WERI-Rb-1 (cell line): ENCODE results near the gene THBS2.

Experiments
- DNase-seq: peaks from one replicate; pipeline ENCODE4 v3.0.0-alpha.2; 2020
- H3K27ac ChIP-seq: fragments of 250-450 bp; sonication (Bioruptor Pico); 2 replicates; pipeline ENCODE4 v1.5.1; 2020; ENCODE audit warnings: mild to moderate bottlenecking, moderate library complexity
- H3K27me3 ChIP-seq: fragments of 250-450 bp; sonication (Bioruptor Pico); 2 replicates; pipeline ENCODE4 v1.5.1; 2021; ENCODE audit warnings: mild to moderate bottlenecking, low read depth, moderate library complexity; ENCODE audit not compliant: insufficient read depth, severe bottlenecking
- H3K36me3 ChIP-seq: fragments of 250-450 bp; sonication (Bioruptor Pico); 2 replicates; pipeline ENCODE4 v1.5.1; 2020; ENCODE audit warnings: mild to moderate bottlenecking, moderate library complexity
- H3K4me3 ChIP-seq: 2 replicates; pipeline ENCODE4 v1.5.1; 2011; ENCODE audit warnings: low read depth, mild to moderate bottlenecking, control low read depth, low read length
- H3K9me3 ChIP-seq: fragments of 250-450 bp; sonication (Bioruptor Pico); 2 replicates; pipeline ENCODE4 v1.5.1; 2021; ENCODE audit warnings: mild to moderate bottlenecking, moderate library complexity; ENCODE audit not compliant: severe bottlenecking
- TF ChIP-seq, protein P1 (sequence below): IDR thresholded peaks from 2 replicates; pipeline ENCODE4 v1.5.1; 2011; ENCODE audit warnings: low read depth, mild to moderate bottlenecking, control low read depth, inconsistent platforms, low read length

The THBS2 gene

GRCh38 chr6:169230946-169231789 lies 22.5 kb downstream of the THBS2 start:
- Histone ChIP-seq H3K27me3 (no peaks in the 10 kb centered on the region), H3K4me3 (no peak overlapping the region), H3K36me3 (no peaks in the 10 kb centered on the region), H3K27ac (no peak overlapping the region), H3K9me3 (no peaks in the 10 kb centered on the region)
- DNase-seq = no peak
- TF ChIP-seq, protein P1, sequence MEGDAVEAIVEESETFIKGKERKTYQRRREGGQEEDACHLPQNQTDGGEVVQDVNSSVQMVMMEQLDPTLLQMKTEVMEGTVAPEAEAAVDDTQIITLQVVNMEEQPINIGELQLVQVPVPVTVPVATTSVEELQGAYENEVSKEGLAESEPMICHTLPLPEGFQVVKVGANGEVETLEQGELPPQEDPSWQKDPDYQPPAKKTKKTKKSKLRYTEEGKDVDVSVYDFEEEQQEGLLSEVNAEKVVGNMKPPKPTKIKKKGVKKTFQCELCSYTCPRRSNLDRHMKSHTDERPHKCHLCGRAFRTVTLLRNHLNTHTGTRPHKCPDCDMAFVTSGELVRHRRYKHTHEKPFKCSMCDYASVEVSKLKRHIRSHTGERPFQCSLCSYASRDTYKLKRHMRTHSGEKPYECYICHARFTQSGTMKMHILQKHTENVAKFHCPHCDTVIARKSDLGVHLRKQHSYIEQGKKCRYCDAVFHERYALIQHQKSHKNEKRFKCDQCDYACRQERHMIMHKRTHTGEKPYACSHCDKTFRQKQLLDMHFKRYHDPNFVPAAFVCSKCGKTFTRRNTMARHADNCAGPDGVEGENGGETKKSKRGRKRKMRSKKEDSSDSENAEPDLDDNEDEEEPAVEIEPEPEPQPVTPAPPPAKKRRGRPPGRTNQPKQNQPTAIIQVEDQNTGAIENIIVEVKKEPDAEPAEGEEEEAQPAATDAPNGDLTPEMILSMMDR = no peak

- Histone ChIP-seq H3K27me3 (no peaks in the 10 kb centered on the region), H3K9me3 (peaks cover 2% of the 10 kb centered on the region), H3K36me3 (no peaks in the 10 kb centered on the region), H3K27ac (no peak overlapping the region), H3K4me3 (no peak overlapping the region)
- no peak for DNase-seq
- TF ChIP-seq, protein P1 = no peak
Observed at GRCh38 chr6:169230322-169230665, 23.4 kb downstream of the THBS2 start.

GRCh38 chr6:169229615-169230321 lies 23.9 kb downstream of the THBS2 start:
- no peak overlapping the region for H3K27ac ChIP-seq
- peaks cover 2% of the 10 kb centered on the region for H3K9me3 ChIP-seq
- H3K27me3 ChIP-seq = no peaks in the 10 kb centered on the region
- H3K36me3 ChIP-seq = no peaks in the 10 kb centered on the region
- no peak for DNase-seq
- TF ChIP-seq, protein P1 = no peak
- no peak overlapping the region for H3K4me3 ChIP-seq

- H3K27ac ChIP-seq = no peak overlapping the region
- H3K4me3 ChIP-seq = no peak overlapping the region
- peaks cover 2% of the 10 kb centered on the region for H3K9me3 ChIP-seq
- TF ChIP-seq, protein P1 = no peak
- no peaks in the 10 kb centered on the region for H3K36me3 ChIP-seq
- no peak for DNase-seq
- no peaks in the 10 kb centered on the region for H3K27me3 ChIP-seq
Observed at GRCh38 chr6:169227116-169227515, 26.5 kb downstream of the THBS2 start.

GRCh38 chr6:169225887-169226286 lies 27.8 kb downstream of the THBS2 start:
- no peak for DNase-seq
- Histone ChIP-seq H3K9me3 (peaks cover 2% of the 10 kb centered on the region), H3K36me3 (no peaks in the 10 kb centered on the region), H3K27ac (no peak overlapping the region), H3K27me3 (no peaks in the 10 kb centered on the region), H3K4me3 (no peak overlapping the region)
- TF ChIP-seq, protein P1 = no peak
